ENCODE measurements around the gene CHRNA4. TPM values are rescaled to one million over a fixed set of nuclear protein-coding genes. Genes with fewer than 3 reads are reported as not detected.

CHRNA4 gene
- total and polyA plus RNA-seq, 2 of the 13 experiments (the other 11 are each of a cell fraction or from before 2014, with no cell fraction given): not detected

- TF ChIP-seq ATF6 (CRISPR knock-in tag; conservative IDR thresholded peaks at IDR 0.05) (no peak), ZNF296 (CRISPR knock-in tag; conservative IDR thresholded peaks at IDR 0.05) (no peak), ZNF121 (CRISPR knock-in tag; IDR thresholded peaks at IDR 0.05) (no peak), ZSCAN9 (CRISPR knock-in tag; IDR thresholded peaks at IDR 0.05; ENCODE audit: borderline replicate concordance) (no peak), CREB1 (IDR thresholded peaks at IDR 0.05) (peak; percentile 35; the same call in 1 of the 2 replicates), CREB1 (CRISPR knock-in tag; IDR thresholded peaks at IDR 0.05) (no peak), REPIN1 (CRISPR knock-in tag; IDR thresholded peaks at IDR 0.05; ENCODE audit: borderline replicate concordance, low read depth) (peak; percentile 77), ZNF446 (CRISPR knock-in tag; IDR thresholded peaks at IDR 0.05) (0 out of 2 replicates have a peak, but pooled peaks have one; percentile 73), SOX13 (IDR thresholded peaks at IDR 0.05) (no peak), SOX13 (CRISPR knock-in tag; conservative IDR thresholded peaks at IDR 0.05 in 1 of 2, IDR thresholded peaks at IDR 0.05 in 1 of 2) (peak in 1 of 2 experiments; percentile 36; a peak in 1 of 4 replicates), FOXO1 (CRISPR knock-in tag; IDR thresholded peaks at IDR 0.05) (no peak), MAFF (IDR thresholded peaks at IDR 0.05; ENCODE audit: low read depth, low read length) (no peak)
- TF ChIP-seq, protein P1, sequence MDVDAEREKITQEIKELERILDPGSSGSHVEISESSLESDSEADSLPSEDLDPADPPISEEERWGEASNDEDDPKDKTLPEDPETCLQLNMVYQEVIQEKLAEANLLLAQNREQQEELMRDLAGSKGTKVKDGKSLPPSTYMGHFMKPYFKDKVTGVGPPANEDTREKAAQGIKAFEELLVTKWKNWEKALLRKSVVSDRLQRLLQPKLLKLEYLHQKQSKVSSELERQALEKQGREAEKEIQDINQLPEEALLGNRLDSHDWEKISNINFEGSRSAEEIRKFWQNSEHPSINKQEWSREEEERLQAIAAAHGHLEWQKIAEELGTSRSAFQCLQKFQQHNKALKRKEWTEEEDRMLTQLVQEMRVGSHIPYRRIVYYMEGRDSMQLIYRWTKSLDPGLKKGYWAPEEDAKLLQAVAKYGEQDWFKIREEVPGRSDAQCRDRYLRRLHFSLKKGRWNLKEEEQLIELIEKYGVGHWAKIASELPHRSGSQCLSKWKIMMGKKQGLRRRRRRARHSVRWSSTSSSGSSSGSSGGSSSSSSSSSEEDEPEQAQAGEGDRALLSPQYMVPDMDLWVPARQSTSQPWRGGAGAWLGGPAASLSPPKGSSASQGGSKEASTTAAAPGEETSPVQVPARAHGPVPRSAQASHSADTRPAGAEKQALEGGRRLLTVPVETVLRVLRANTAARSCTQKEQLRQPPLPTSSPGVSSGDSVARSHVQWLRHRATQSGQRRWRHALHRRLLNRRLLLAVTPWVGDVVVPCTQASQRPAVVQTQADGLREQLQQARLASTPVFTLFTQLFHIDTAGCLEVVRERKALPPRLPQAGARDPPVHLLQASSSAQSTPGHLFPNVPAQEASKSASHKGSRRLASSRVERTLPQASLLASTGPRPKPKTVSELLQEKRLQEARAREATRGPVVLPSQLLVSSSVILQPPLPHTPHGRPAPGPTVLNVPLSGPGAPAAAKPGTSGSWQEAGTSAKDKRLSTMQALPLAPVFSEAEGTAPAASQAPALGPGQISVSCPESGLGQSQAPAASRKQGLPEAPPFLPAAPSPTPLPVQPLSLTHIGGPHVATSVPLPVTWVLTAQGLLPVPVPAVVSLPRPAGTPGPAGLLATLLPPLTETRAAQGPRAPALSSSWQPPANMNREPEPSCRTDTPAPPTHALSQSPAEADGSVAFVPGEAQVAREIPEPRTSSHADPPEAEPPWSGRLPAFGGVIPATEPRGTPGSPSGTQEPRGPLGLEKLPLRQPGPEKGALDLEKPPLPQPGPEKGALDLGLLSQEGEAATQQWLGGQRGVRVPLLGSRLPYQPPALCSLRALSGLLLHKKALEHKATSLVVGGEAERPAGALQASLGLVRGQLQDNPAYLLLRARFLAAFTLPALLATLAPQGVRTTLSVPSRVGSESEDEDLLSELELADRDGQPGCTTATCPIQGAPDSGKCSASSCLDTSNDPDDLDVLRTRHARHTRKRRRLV (CRISPR knock-in tag; IDR thresholded peaks at IDR 0.05): no peak
- TF ChIP-seq, protein P2, sequence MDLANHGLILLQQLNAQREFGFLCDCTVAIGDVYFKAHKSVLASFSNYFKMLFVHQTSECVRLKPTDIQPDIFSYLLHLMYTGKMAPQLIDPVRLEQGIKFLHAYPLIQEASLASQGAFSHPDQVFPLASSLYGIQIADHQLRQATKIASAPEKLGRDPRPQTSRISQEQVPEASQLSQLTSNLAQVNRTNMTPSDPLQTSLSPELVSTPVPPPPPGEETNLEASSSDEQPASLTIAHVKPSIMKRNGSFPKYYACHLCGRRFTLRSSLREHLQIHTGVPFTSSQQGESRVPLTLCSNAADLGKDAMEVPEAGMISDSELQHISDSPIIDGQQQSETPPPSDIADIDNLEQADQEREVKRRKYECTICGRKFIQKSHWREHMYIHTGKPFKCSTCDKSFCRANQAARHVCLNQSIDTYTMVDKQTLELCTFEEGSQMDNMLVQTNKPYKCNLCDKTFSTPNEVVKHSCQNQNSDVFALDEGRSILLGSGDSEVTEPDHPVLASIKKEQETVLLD (CRISPR knock-in tag; IDR thresholded peaks at IDR 0.05; ENCODE audit: low read depth): no peak
- TF ChIP-seq, protein P3, sequence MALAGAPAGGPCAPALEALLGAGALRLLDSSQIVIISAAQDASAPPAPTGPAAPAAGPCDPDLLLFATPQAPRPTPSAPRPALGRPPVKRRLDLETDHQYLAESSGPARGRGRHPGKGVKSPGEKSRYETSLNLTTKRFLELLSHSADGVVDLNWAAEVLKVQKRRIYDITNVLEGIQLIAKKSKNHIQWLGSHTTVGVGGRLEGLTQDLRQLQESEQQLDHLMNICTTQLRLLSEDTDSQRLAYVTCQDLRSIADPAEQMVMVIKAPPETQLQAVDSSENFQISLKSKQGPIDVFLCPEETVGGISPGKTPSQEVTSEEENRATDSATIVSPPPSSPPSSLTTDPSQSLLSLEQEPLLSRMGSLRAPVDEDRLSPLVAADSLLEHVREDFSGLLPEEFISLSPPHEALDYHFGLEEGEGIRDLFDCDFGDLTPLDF (CRISPR knock-in tag; IDR thresholded peaks at IDR 0.05): no peak
- TF ChIP-seq, protein P4, sequence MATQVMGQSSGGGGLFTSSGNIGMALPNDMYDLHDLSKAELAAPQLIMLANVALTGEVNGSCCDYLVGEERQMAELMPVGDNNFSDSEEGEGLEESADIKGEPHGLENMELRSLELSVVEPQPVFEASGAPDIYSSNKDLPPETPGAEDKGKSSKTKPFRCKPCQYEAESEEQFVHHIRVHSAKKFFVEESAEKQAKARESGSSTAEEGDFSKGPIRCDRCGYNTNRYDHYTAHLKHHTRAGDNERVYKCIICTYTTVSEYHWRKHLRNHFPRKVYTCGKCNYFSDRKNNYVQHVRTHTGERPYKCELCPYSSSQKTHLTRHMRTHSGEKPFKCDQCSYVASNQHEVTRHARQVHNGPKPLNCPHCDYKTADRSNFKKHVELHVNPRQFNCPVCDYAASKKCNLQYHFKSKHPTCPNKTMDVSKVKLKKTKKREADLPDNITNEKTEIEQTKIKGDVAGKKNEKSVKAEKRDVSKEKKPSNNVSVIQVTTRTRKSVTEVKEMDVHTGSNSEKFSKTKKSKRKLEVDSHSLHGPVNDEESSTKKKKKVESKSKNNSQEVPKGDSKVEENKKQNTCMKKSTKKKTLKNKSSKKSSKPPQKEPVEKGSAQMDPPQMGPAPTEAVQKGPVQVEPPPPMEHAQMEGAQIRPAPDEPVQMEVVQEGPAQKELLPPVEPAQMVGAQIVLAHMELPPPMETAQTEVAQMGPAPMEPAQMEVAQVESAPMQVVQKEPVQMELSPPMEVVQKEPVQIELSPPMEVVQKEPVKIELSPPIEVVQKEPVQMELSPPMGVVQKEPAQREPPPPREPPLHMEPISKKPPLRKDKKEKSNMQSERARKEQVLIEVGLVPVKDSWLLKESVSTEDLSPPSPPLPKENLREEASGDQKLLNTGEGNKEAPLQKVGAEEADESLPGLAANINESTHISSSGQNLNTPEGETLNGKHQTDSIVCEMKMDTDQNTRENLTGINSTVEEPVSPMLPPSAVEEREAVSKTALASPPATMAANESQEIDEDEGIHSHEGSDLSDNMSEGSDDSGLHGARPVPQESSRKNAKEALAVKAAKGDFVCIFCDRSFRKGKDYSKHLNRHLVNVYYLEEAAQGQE (IDR thresholded peaks at IDR 0.05; ENCODE audit: borderline replicate concordance in 1 of 2, low read depth in 1 of 2, low read length in 2 of 2): no peak
These were observed 16.2 kb upstream of the CHRNA4 start (continued) for GRCh38 chr20:63377256-63377941.
